IMR-90 (cell line): ENCODE measurements around the gene ARMC5. TPM values are rescaled to one million over a fixed set of nuclear protein-coding genes. Genes with fewer than 3 reads are reported as not detected.

Source experiments
- ATAC-seq: fragments of 200-7000 bp; cut with Tn5 transposase; 2 replicates; pipeline ENCODE4 v1.9.1; 2020; ENCODE audit warnings: low read depth, mild to moderate bottlenecking, moderate library complexity
- BruUV-seq: library from RNA; stranded (reverse); fragments of 400-500 nt; replicated peaks from 2 replicates; lab custom pipeline; 2021; lab: Mats Ljungman, UMichigan
- CTCF ChIA-PET: fragments of 300-600 bp; formaldehyde crosslinking; extraction: SDS; loops from one replicate; lab custom pipeline; 2021; ENCODE audit warnings: antibody characterized with exemption; lab: Yijun Ruan, JAX
- POLR2A ChIA-PET: fragments of 300-600 bp; sonication (Branson Sonifier 250); formaldehyde crosslinking; loops from one replicate; lab custom pipeline; 2022; ENCODE audit warnings: antibody characterized with exemption; ENCODE audit not compliant: unreplicated experiment; lab: Charles Lee
- DNase-seq: peaks from one replicate; pipeline ENCODE4 v3.0.0; 2013
- H2AFZ ChIP-seq: replicated peaks from 2 replicates; pipeline ENCODE3; 2013; ENCODE audit warnings: low read length, mild to moderate bottlenecking; ENCODE audit not compliant: poor library complexity
- H2AK5ac ChIP-seq: 2 replicates; pipeline ENCODE4 v1.6.1; 2013; ENCODE audit warnings: low read depth, low read length, inconsistent platforms
- H2AK9ac ChIP-seq: replicated peaks from 2 replicates; pipeline ENCODE3; 2013; ENCODE audit warnings: mild to moderate bottlenecking, low read depth, low read length, moderate library complexity; ENCODE audit not compliant: poor library complexity
- H2BK120ac ChIP-seq: 2 replicates; pipeline ENCODE4 v1.6.1; 2013; ENCODE audit warnings: low read depth, low read length, inconsistent platforms
- H2BK15ac ChIP-seq: 3 replicates; pipeline ENCODE4 v1.6.1; 2013; ENCODE audit warnings: low read depth, low read length, inconsistent platforms
- H2BK20ac ChIP-seq: 2 replicates; pipeline ENCODE4 v1.6.1; 2013; ENCODE audit warnings: low read depth, mild to moderate bottlenecking, inconsistent platforms, low read length, moderate library complexity
- H2BK5ac ChIP-seq: 2 replicates; pipeline ENCODE4 v1.6.1; 2013; ENCODE audit warnings: mild to moderate bottlenecking, low read depth, low read length, inconsistent platforms; ENCODE audit not compliant: poor library complexity, severe bottlenecking
- H3K14ac ChIP-seq: replicated peaks from 2 replicates; pipeline ENCODE4 v1.6.1; 2013; ENCODE audit warnings: low read depth, low read length, inconsistent platforms
- H3K18ac ChIP-seq: 2 replicates; pipeline ENCODE4 v1.6.1; 2013; ENCODE audit warnings: low read depth, low read length, control low read depth
- H3K23ac ChIP-seq: 2 replicates; pipeline ENCODE4 v1.6.1; 2013; ENCODE audit warnings: low read depth, low read length, inconsistent platforms
- H3K27ac ChIP-seq: 2 replicates; pipeline ENCODE4 v1.5.1; 2013; ENCODE audit warnings: mild to moderate bottlenecking, control low read depth, low read length; ENCODE audit not compliant: insufficient read depth
- H3K27me3 ChIP-seq: 2 replicates; pipeline ENCODE4 v1.6.1; 2013; ENCODE audit warnings: low read length; ENCODE audit not compliant: control insufficient read depth, insufficient read depth
- H3K36me3 ChIP-seq: 2 replicates; pipeline ENCODE4 v1.6.1; 2013; ENCODE audit warnings: low read length, mixed read lengths; ENCODE audit not compliant: control insufficient read depth, insufficient read depth
- H3K4ac ChIP-seq: 2 replicates; pipeline ENCODE4 v1.6.1; 2013; ENCODE audit warnings: low read depth, low read length, inconsistent platforms
- H3K4me1 ChIP-seq: 2 replicates; pipeline ENCODE4 v1.6.1; 2013; ENCODE audit warnings: low read length, mixed read lengths; ENCODE audit not compliant: control insufficient read depth, insufficient read depth
- H3K4me2 ChIP-seq: 2 replicates; pipeline ENCODE4 v1.6.1; 2013; ENCODE audit warnings: low read depth, mild to moderate bottlenecking, control low read depth, low read length, moderate library complexity
- H3K4me3 ChIP-seq: 2 replicates; pipeline ENCODE4 v1.5.1; 2013; ENCODE audit warnings: low read depth, mild to moderate bottlenecking, control low read depth, low read length, moderate library complexity; ENCODE audit not compliant: insufficient read depth
- H3K56ac ChIP-seq: 2 replicates; pipeline ENCODE4 v1.6.1; 2013; ENCODE audit warnings: low read length, inconsistent platforms; ENCODE audit not compliant: insufficient read depth; ENCODE audit errors: extremely low read depth
- H3K79me1 ChIP-seq, 2 experiments: 2 replicates each; pipeline ENCODE4 v1.6.1; 2013; ENCODE audit warnings: low read length in 2 of 2, inconsistent platforms in 1 of 2, low read depth in 1 of 2
- H3K9ac ChIP-seq: 2 replicates; pipeline ENCODE4 v1.6.1; 2013; ENCODE audit warnings: low read depth, low read length, control low read depth
- H3K9me1 ChIP-seq: 2 replicates; pipeline ENCODE4 v1.6.1; 2013; ENCODE audit warnings: low read length, inconsistent platforms; ENCODE audit not compliant: insufficient read depth
- H3K9me3 ChIP-seq: 2 replicates; pipeline ENCODE4 v1.6.1; 2013; ENCODE audit warnings: low read length; ENCODE audit not compliant: control insufficient read depth, insufficient read depth
- H4K20me1 ChIP-seq: 2 replicates; pipeline ENCODE4 v1.6.1; 2013; ENCODE audit warnings: low read length, inconsistent platforms; ENCODE audit not compliant: insufficient read depth
- H4K5ac ChIP-seq: 2 replicates; pipeline ENCODE4 v1.6.1; 2013; ENCODE audit warnings: mild to moderate bottlenecking, low read depth, low read length, control low read depth
- H4K8ac ChIP-seq, 2 experiments: 2 replicates each; pipeline ENCODE4 v1.6.1; 2013; ENCODE audit warnings: low read depth in 2 of 2, low read length in 2 of 2, control low read depth in 1 of 2, inconsistent platforms in 1 of 2
- H4K91ac ChIP-seq: 2 replicates; pipeline ENCODE4 v1.6.1; 2013; ENCODE audit warnings: low read depth, low read length, inconsistent platforms; ENCODE audit not compliant: insufficient read depth
- BHLHE40 ChIP-seq: fragments of 150-350 bp; IDR thresholded peaks from 2 replicates; pipeline ENCODE4 v1.6.1; 2016; ENCODE audit warnings: mild to moderate bottlenecking, low read depth, low read length
- CEBPB ChIP-seq: IDR thresholded peaks from 2 replicates; pipeline ENCODE4 v1.6.1; 2012; ENCODE audit warnings: low read depth, low read length, improper control_type of control experiment
- CHD1 ChIP-seq: IDR thresholded peaks from 2 replicates; pipeline ENCODE4 v1.6.1; 2012; ENCODE audit warnings: low read depth, low read length, improper control_type of control experiment
- CTCF ChIP-seq: conservative IDR thresholded peaks from 2 replicates; pipeline ENCODE4 v1.5.1; 2012; ENCODE audit warnings: mild to moderate bottlenecking, low read depth, low read length, improper control_type of control experiment
- ELK1 ChIP-seq: fragments of 150-350 bp; IDR thresholded peaks from 2 replicates; pipeline ENCODE4 v1.6.1; 2016; ENCODE audit warnings: low read depth, mild to moderate bottlenecking, low read length, moderate library complexity, borderline replicate concordance
- FOS ChIP-seq: fragments of 150-350 bp; IDR thresholded peaks from 2 replicates; pipeline ENCODE4 v1.6.1; 2016; ENCODE audit warnings: low read depth, low read length
- MAFK ChIP-seq: IDR thresholded peaks from 2 replicates; pipeline ENCODE4 v1.6.1; 2012; ENCODE audit warnings: low read depth, low read length, improper control_type of control experiment
- MAZ ChIP-seq: IDR thresholded peaks from 2 replicates; pipeline ENCODE4 v1.6.1; 2012; ENCODE audit warnings: low read depth, mild to moderate bottlenecking, low read length, improper control_type of control experiment, moderate library complexity, borderline replicate concordance
- MXI1 ChIP-seq: IDR thresholded peaks from 2 replicates; pipeline ENCODE4 v1.6.1; 2012; ENCODE audit warnings: low read depth, mild to moderate bottlenecking, low read length, moderate library complexity, borderline replicate concordance
- NFE2L2 ChIP-seq: fragments of 150-350 bp; IDR thresholded peaks from 2 replicates; pipeline ENCODE4 v1.6.1; 2016; ENCODE audit warnings: low read depth, mild to moderate bottlenecking, low read length
- POLR2A ChIP-seq: IDR thresholded peaks from 2 replicates; pipeline ENCODE4 v1.6.1; 2012; ENCODE audit warnings: mild to moderate bottlenecking, low read depth, low read length
- RAD21 ChIP-seq: IDR thresholded peaks from 2 replicates; pipeline ENCODE4 v1.6.1; 2012; ENCODE audit warnings: low read length, improper control_type of control experiment
- RCOR1 ChIP-seq: IDR thresholded peaks from 2 replicates; pipeline ENCODE4 v1.6.1; 2012; ENCODE audit warnings: mild to moderate bottlenecking, low read length, improper control_type of control experiment; ENCODE audit not compliant: insufficient replicate concordance
- RFX5 ChIP-seq: IDR thresholded peaks from 2 replicates; pipeline ENCODE4 v1.8.0; 2012; ENCODE audit warnings: low read depth, mild to moderate bottlenecking, low read length, moderate library complexity
- SMC3 ChIP-seq: fragments of 150-350 bp; IDR thresholded peaks from 2 replicates; pipeline ENCODE4 v1.6.1; 2016; ENCODE audit warnings: low read depth, mild to moderate bottlenecking, antibody characterized with exemption, low read length, moderate library complexity
- WGBS, 2 experiments: methylation state at CpG; one replicate each; pipeline versions ENCODE4 v1.1.5 to v1.1.7; 2013; ENCODE audit warnings: missing lambda C conversion rate in 2 of 2; ENCODE audit not compliant: insufficient read length in 1 of 2; ENCODE audit errors: extremely low coverage in 2 of 2; 5-methylcytosine and 5-hydroxymethylcytosine counted together
- dilution Hi-C: fragments of 300-500 bp; cut with HindIII; formaldehyde crosslinking; loops from one replicate; pipeline ENCODE4 v1.14.3; 2018; ENCODE audit warnings: low sequenced_read_pairs; ENCODE audit not compliant: unreplicated experiment
- in situ Hi-C: fragments of 300-500 bp; cut with MboI; formaldehyde crosslinking; loops from 3 replicates; pipeline ENCODE4 v1.14.3; 2019; ENCODE audit warnings: low sequenced_read_pairs, inconsistent platforms, mixed read lengths
- intact Hi-C: fragments of 100-400 bp; cut with micrococcal nuclease; formaldehyde crosslinking; loops from 2 replicates; pipeline ENCODE4 v1.10.0; 2022
- polyA plus RNA-seq, 3 experiments: library from polyadenylated mRNA; depleted of rRNA; stranded (reverse); fragments of >200 nt; gene quantifications; 2 replicates each; pipeline ENCODE4 v1.2.3, GENCODE V29; 2012; ENCODE audit warnings: low replicate concordance in 1 of 3
- total RNA-seq: library from RNA; depleted of rRNA; stranded (reverse); fragments of >200 nt; gene quantifications from 2 replicates; pipeline ENCODE4 v1.2.3, GENCODE V29; 2012
- TF ChIP-seq, protein P1 (sequence below): fragments of 150-350 bp; IDR thresholded peaks from 2 replicates; pipeline ENCODE4 v1.6.1; 2017; ENCODE audit warnings: mild to moderate bottlenecking, antibody characterized with exemption, low read length, low read depth

The ARMC5 gene
- total and polyA plus RNA-seq, 2 of the 4 experiments (the other 2 are of a cell fraction): 2.3 to 7.5 TPM

DNA sequence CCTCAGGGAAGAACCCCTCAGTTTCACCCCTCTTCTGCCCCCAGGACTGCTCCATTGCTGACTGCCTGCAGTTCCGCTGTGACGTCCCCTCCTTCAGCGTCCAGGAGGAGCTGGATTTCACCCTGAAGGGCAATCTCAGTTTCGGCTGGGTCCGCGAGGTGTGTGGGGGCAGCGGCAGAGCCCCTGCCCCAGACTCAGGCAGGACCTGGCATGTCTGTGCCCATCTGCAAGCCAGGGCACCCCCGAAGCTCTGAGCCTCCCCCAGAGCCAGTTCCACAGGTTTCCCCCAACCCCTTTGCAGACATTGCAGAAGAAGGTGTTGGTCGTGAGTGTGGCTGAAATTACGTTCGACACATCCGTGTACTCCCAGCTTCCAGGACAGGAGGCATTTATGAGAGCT, 35.5 kb upstream of the ARMC5 start:
- POLR2A ChIA-PET: no interaction called here
- Histone ChIP-seq H3K4ac (no peak overlapping the region), H3K36me3 (no peaks in the 10 kb centered on the region), H3K18ac (no peak overlapping the region), H3K4me2 (no peak overlapping the region), H4K5ac (no peak overlapping the region), H3K14ac (no peak overlapping the region), H2BK120ac (no peak overlapping the region), H3K4me3 (no peak overlapping the region), H3K9ac (no peak overlapping the region), H3K23ac (no peak overlapping the region), H4K91ac (no peak overlapping the region), H2AK9ac (no peak overlapping the region), H2BK15ac (no peak overlapping the region), H3K56ac (no peak overlapping the region), H2BK5ac (no peak overlapping the region), H3K27me3 (peaks cover 23% of the 10 kb centered on the region), H3K27ac (no peak overlapping the region), H3K4me1 (no peaks in the 10 kb centered on the region), H2BK20ac (no peak overlapping the region), H3K9me3 (no peaks in the 10 kb centered on the region; the same call in none of the 2 replicates), H3K79me1 (no peaks in the 10 kb centered on the region), H4K20me1 (no peaks in the 10 kb centered on the region), H4K8ac (no peak overlapping the region), H3K9me1 (no peaks in the 10 kb centered on the region), H2AK5ac (no peak overlapping the region), H2AFZ (no peak overlapping the region)
- TF ChIP-seq MAZ (no peak), MXI1 (no peak), CHD1 (no peak), NFE2L2 (no peak), RAD21 (no peak), CTCF (no peak), POLR2A (no peak), CEBPB (no peak), ELK1 (no peak), FOS (no peak), BHLHE40 (no peak), RCOR1 (no peak), SMC3 (no peak), MAFK (no peak), RFX5 (no peak)
- TF ChIP-seq, protein P1, sequence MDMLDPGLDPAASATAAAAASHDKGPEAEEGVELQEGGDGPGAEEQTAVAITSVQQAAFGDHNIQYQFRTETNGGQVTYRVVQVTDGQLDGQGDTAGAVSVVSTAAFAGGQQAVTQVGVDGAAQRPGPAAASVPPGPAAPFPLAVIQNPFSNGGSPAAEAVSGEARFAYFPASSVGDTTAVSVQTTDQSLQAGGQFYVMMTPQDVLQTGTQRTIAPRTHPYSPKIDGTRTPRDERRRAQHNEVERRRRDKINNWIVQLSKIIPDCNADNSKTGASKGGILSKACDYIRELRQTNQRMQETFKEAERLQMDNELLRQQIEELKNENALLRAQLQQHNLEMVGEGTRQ: no peak
- dilution Hi-C loops (no loop called here), in situ Hi-C loops (no loop called here), intact Hi-C loops (no loop called here)
- WGBS, 2 experiments: no CpG with 5 or more reads among the region's 12 CpGs
- ATAC-seq (no peak), DNase-seq (no peak)
- BruUV-seq: no TSS peak
- CTCF ChIA-PET: no interaction called here
